GM12878 (cell line): ENCODE measurements around the gene ATP5PB. TPM values are rescaled to one million over a fixed set of nuclear protein-coding genes. Genes with fewer than 3 reads are reported as not detected.

ENCODE experiments used
- ATAC-seq: fragments of 200-7000 bp; cut with Tn5 transposase; 3 replicates; pipeline ENCODE4 v1.9.1; 2020; ENCODE audit warnings: mild to moderate bottlenecking, moderate library complexity
- BruUV-seq: library from RNA; stranded (reverse); fragments of 400-500 nt; replicated peaks from 2 replicates; lab custom pipeline; 2021; lab: Mats Ljungman, UMichigan
- CTCF ChIA-PET: fragments of 300-600 bp; sonication (Branson Sonifier 250); formaldehyde crosslinking; extraction: SDS; loops from one replicate; lab custom pipeline; 2021; ENCODE audit warnings: inconsistent platforms; lab: Yijun Ruan, JAX
- POLR2A ChIA-PET: fragments of 350-600 bp; formaldehyde crosslinking; extraction: SDS; loops from one replicate; lab custom pipeline; 2021; ENCODE audit warnings: inconsistent platforms; lab: Charles Lee
- RAD21 ChIA-PET: fragments of 300-600 bp; sonication (Branson Sonifier 250); formaldehyde crosslinking; loops from one replicate; lab custom pipeline; 2023; ENCODE audit warnings: antibody characterized with exemption; ENCODE audit not compliant: unreplicated experiment; lab: Charles Lee
- SMC1A ChIA-PET: fragments of 300-600 bp; sonication (Branson Sonifier 250); formaldehyde crosslinking; loops from one replicate; lab custom pipeline; 2023; ENCODE audit not compliant: unreplicated experiment, uncharacterized antibody; lab: Charles Lee
- DNase-seq: peaks from one replicate; pipeline ENCODE4 v3.0.0-alpha.2; 2011; ENCODE audit warnings: low read depth, low spot score
- FAIRE-seq: peaks from 3 replicates; lab custom pipeline; 2011; peaks lifted over from hg19 to GRCh38; lab: Jason Lieb, UNC
- H2AFZ ChIP-seq: 2 replicates; pipeline ENCODE4 v1.6.0; 2011; ENCODE audit warnings: low read depth, low read length, control low read depth; ENCODE audit not compliant: control insufficient read depth
- H3K27ac ChIP-seq: 2 replicates; pipeline ENCODE4 v1.5.1; 2011; ENCODE audit warnings: control low read depth; ENCODE audit not compliant: control insufficient read depth, insufficient read depth
- H3K27me3 ChIP-seq, 2 experiments: replicated peaks in 1 of 2; 2 replicates each; pipeline versions ENCODE4 v1.6.0 to v1.6.1; 2011; ENCODE audit warnings: low read length in 1 of 2; ENCODE audit not compliant: control insufficient read depth in 2 of 2, insufficient read depth in 2 of 2
- H3K36me3 ChIP-seq, 2 experiments: 2 replicates each; pipeline ENCODE4 v1.5.1; 2011; ENCODE audit warnings: low read length in 1 of 2; ENCODE audit not compliant: control insufficient read depth in 2 of 2, insufficient read depth in 2 of 2
- H3K4me1 ChIP-seq: 2 replicates; pipeline ENCODE4 v1.6.1; 2011; ENCODE audit warnings: mild to moderate bottlenecking, low read length, moderate library complexity, mixed read lengths; ENCODE audit not compliant: control insufficient read depth, insufficient read depth
- H3K4me2 ChIP-seq: 2 replicates; pipeline ENCODE4 v1.6.0; 2011; ENCODE audit warnings: control low read depth; ENCODE audit not compliant: control insufficient read depth, insufficient read depth
- H3K4me3 ChIP-seq: fragments of 200-600 bp; sonication (generic); 2 replicates; pipeline ENCODE4 v1.5.1; 2016
- H3K79me2 ChIP-seq: 2 replicates; pipeline ENCODE4 v1.6.0; 2011; ENCODE audit warnings: low read length; ENCODE audit not compliant: control insufficient read depth, insufficient read depth
- H3K9ac ChIP-seq: 2 replicates; pipeline ENCODE4 v1.8.0; 2011; ENCODE audit warnings: low read length, control low read depth, mixed read lengths; ENCODE audit not compliant: control insufficient read depth, insufficient read depth
- H3K9me3 ChIP-seq: replicated peaks from 3 replicates; pipeline ENCODE4 v1.5.1; 2011; ENCODE audit warnings: mild to moderate bottlenecking, low read length; ENCODE audit not compliant: control insufficient read depth, insufficient read depth
- H4K20me1 ChIP-seq: 2 replicates; pipeline ENCODE4 v1.6.0; 2011; ENCODE audit not compliant: control insufficient read depth, insufficient read depth
- BACH1 ChIP-seq: fragments of 450-650 bp; IDR thresholded peaks from 2 replicates; pipeline ENCODE4 v1.6.1; 2017; ENCODE audit warnings: mild to moderate bottlenecking, borderline replicate concordance
- NFIC ChIP-seq: IDR thresholded peaks from 2 replicates; pipeline ENCODE4 v1.6.1; 2012; ENCODE audit warnings: low read depth, mild to moderate bottlenecking, inconsistent platforms, low read length, moderate library complexity
- RELA ChIP-seq: fragments of 450-650 bp; IDR thresholded peaks from 2 replicates; pipeline ENCODE4 v1.8.0; 2014; ENCODE audit warnings: borderline replicate concordance; ENCODE audit not compliant: partially characterized antibody
- RFX5 ChIP-seq: IDR thresholded peaks from 2 replicates; pipeline ENCODE4 v1.6.1; 2011; ENCODE audit warnings: low read depth, low read length, improper control_type of control experiment
- SP1 ChIP-seq: IDR thresholded peaks from one replicate; pipeline ENCODE4 v1.6.1; 2011; ENCODE audit warnings: low read depth, low read length
- TBL1XR1 ChIP-seq: IDR thresholded peaks from 2 replicates; pipeline ENCODE4 v1.6.1; 2012; ENCODE audit warnings: low read depth, low read length, improper control_type of control experiment
- YY1 ChIP-seq: IDR thresholded peaks from 2 replicates; pipeline ENCODE4 v1.6.1; 2011; ENCODE audit warnings: low read depth, mild to moderate bottlenecking, low read length
- ZBED1 ChIP-seq: IDR thresholded peaks from 2 replicates; pipeline ENCODE4 v1.6.1; 2016; ENCODE audit warnings: borderline replicate concordance
- WGBS: methylation state at CpG from one replicate; pipeline ENCODE4 v1.1.6; 2016; ENCODE audit warnings: low lambda C conversion rate; ENCODE audit not compliant: insufficient replicate concordance, insufficient coverage; ENCODE audit errors: missing lambda C conversion rate; 5-methylcytosine and 5-hydroxymethylcytosine counted together
- in situ Hi-C: fragments of 300-500 bp; cut with MboI; formaldehyde crosslinking; loops from 9 replicates; pipeline ENCODE4 v1.14.3; 2018; ENCODE audit warnings: mixed read lengths
- intact Hi-C: fragments of 100-400 bp; cut with micrococcal nuclease; formaldehyde crosslinking; loops from one replicate; pipeline ENCODE4 v1.14.2; 2022; ENCODE audit not compliant: unreplicated experiment
- polyA plus RNA-seq, 11 experiments: library from polyadenylated mRNA; depleted of rRNA in 4 of 11; unstranded in 6 of 11; stranded (reverse) in 5 of 11; fragments of >200 nt; fragmentation: Nextera tagmentation in 4 of 11; fragmentation: Illumina TruSeq in 1 of 11; extraction: Ambion mirVana in 4 of 11; extraction: Trizol in 1 of 11; gene quantifications; 1 replicate in 1 of 11; 2 replicates in 10 of 11; pipeline versions ENCODE4 v1.2.1 to v1.2.3, GENCODE V29; 2011 to 2016; ENCODE audit warnings: inconsistent platforms in 2 of 11, missing spikeins in 2 of 11, low read depth in 1 of 11
- total RNA-seq, 4 experiments: library from RNA; depleted of rRNA in 3 of 4; stranded (reverse); fragments of >200 nt in 3 of 4; fragmentation: Illumina TruSeq in 1 of 4; extraction: Trizol in 1 of 4; gene quantifications; 2 replicates each; pipeline versions ENCODE4 v1.2.1 to v1.2.3, GENCODE V29; 2013 to 2021
- TF ChIP-seq, protein P1 (sequence below): fragments of 450-650 bp; IDR thresholded peaks from 2 replicates; pipeline ENCODE4 v1.6.1; 2017; ENCODE audit warnings: mild to moderate bottlenecking, moderate library complexity
- TF ChIP-seq, protein P2 (sequence below): fragments of 450-650 bp; conservative IDR thresholded peaks from 2 replicates; pipeline ENCODE4 v1.6.1; 2017; ENCODE audit warnings: mild to moderate bottlenecking, moderate library complexity
- TF ChIP-seq, protein P3 (sequence below): fragments of 450-650 bp; IDR thresholded peaks from 2 replicates; pipeline ENCODE4 v1.6.1; 2017; ENCODE audit warnings: mild to moderate bottlenecking

The ATP5PB gene
- total and polyA plus RNA-seq, 10 of the 15 experiments (the other 5 are each of a cell fraction or from before 2014, with no cell fraction given) = 380 to 1,760 (median 677) TPM

DNA sequence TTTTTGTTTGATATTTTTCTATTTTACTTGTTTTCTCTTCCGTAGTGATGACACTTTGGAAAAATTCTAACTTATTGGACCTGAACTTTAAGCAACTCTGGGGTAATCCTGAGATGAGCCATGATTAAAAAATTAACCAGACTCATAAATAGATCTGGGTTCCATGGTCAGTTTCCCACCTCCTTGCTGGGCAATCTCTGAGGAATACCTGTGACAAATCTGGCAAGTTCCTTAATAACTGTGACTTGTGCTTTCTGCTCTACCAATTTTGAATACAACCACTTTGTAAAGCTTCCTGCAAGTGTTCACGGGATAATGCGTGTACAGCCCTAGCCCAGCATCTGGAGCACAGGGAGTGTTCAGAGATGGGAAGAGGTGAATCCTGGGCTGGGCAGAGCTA, 25.0 kb upstream of the ATP5PB start:
- intact Hi-C loops = no loop called here
- Histone ChIP-seq H3K4me3 (no peak overlapping the region), H3K9ac (no peak overlapping the region), H2AFZ (no peak overlapping the region), H3K36me3 (no peaks in the 10 kb centered on the region), H4K20me1 (no peaks in the 10 kb centered on the region; the same call in 1 of the 2 replicates), H3K27me3 (no peaks in the 10 kb centered on the region), H3K27ac (no peak overlapping the region), H3K4me2 (no peak overlapping the region), H3K4me1 (no peaks in the 10 kb centered on the region), H3K9me3 (no peaks in the 10 kb centered on the region), H3K79me2 (no peaks in the 10 kb centered on the region)
- ChIA-PET POLR2A (no interaction called here), SMC1A (no interaction called here), RAD21 (no interaction called here), CTCF (interaction anchor here (1.1 kb wide), 1 partner anchor 24 kb away, joined by 3 read pairs; no protein-coding TSS in a partner anchor)
- no TSS peak for BruUV-seq
- FAIRE-seq = no peak
- TF ChIP-seq BACH1 (no peak), NFIC (no peak), TBL1XR1 (no peak), RFX5 (no peak), YY1 (no peak), RELA (no peak), ZBED1 (no peak), SP1 (no peak)
- TF ChIP-seq, protein P1, sequence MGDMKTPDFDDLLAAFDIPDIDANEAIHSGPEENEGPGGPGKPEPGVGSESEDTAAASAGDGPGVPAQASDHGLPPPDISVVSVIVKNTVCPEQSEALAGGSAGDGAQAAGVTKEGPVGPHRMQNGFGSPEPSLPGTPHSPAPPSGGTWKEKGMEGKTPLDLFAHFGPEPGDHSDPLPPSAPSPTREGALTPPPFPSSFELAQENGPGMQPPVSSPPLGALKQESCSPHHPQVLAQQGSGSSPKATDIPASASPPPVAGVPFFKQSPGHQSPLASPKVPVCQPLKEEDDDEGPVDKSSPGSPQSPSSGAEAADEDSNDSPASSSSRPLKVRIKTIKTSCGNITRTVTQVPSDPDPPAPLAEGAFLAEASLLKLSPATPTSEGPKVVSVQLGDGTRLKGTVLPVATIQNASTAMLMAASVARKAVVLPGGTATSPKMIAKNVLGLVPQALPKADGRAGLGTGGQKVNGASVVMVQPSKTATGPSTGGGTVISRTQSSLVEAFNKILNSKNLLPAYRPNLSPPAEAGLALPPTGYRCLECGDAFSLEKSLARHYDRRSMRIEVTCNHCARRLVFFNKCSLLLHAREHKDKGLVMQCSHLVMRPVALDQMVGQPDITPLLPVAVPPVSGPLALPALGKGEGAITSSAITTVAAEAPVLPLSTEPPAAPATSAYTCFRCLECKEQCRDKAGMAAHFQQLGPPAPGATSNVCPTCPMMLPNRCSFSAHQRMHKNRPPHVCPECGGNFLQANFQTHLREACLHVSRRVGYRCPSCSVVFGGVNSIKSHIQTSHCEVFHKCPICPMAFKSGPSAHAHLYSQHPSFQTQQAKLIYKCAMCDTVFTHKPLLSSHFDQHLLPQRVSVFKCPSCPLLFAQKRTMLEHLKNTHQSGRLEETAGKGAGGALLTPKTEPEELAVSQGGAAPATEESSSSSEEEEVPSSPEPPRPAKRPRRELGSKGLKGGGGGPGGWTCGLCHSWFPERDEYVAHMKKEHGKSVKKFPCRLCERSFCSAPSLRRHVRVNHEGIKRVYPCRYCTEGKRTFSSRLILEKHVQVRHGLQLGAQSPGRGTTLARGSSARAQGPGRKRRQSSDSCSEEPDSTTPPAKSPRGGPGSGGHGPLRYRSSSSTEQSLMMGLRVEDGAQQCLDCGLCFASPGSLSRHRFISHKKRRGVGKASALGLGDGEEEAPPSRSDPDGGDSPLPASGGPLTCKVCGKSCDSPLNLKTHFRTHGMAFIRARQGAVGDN = no peak
- TF ChIP-seq, protein P2, sequence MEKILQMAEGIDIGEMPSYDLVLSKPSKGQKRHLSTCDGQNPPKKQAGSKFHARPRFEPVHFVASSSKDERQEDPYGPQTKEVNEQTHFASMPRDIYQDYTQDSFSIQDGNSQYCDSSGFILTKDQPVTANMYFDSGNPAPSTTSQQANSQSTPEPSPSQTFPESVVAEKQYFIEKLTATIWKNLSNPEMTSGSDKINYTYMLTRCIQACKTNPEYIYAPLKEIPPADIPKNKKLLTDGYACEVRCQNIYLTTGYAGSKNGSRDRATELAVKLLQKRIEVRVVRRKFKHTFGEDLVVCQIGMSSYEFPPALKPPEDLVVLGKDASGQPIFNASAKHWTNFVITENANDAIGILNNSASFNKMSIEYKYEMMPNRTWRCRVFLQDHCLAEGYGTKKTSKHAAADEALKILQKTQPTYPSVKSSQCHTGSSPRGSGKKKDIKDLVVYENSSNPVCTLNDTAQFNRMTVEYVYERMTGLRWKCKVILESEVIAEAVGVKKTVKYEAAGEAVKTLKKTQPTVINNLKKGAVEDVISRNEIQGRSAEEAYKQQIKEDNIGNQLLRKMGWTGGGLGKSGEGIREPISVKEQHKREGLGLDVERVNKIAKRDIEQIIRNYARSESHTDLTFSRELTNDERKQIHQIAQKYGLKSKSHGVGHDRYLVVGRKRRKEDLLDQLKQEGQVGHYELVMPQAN = no peak
- TF ChIP-seq, protein P3, sequence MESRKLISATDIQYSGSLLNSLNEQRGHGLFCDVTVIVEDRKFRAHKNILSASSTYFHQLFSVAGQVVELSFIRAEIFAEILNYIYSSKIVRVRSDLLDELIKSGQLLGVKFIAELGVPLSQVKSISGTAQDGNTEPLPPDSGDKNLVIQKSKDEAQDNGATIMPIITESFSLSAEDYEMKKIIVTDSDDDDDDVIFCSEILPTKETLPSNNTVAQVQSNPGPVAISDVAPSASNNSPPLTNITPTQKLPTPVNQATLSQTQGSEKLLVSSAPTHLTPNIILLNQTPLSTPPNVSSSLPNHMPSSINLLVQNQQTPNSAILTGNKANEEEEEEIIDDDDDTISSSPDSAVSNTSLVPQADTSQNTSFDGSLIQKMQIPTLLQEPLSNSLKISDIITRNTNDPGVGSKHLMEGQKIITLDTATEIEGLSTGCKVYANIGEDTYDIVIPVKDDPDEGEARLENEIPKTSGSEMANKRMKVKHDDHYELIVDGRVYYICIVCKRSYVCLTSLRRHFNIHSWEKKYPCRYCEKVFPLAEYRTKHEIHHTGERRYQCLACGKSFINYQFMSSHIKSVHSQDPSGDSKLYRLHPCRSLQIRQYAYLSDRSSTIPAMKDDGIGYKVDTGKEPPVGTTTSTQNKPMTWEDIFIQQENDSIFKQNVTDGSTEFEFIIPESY = no peak
- no peak for ATAC-seq
- 94% methylated on average over 3 of the region's 3 CpGs for WGBS
- in situ Hi-C loops = no loop called here
- DNase-seq = no peak
